NB4 (cell line): ENCODE measurements around the gene ODF4.

Experiments
- CTCF ChIP-seq: IDR thresholded peaks from one replicate; pipeline ENCODE4 v1.5.1; 2012; ENCODE audit warnings: low read depth, low read length
- MAX ChIP-seq: IDR thresholded peaks from 2 replicates; pipeline ENCODE4 v1.6.1; 2011; ENCODE audit warnings: low read depth, low read length

GRCh38 chr17:8393470-8394231 is 54.0 kb downstream of the ODF4 start:
- TF ChIP-seq MAX (no peak), CTCF (no peak)
